GM10847 (cell line): ENCODE results near the gene COL5A1.

Experiments used
- POLR2A ChIP-seq: IDR thresholded peaks from 2 replicates; pipeline ENCODE4 v1.6.1; 2011; ENCODE audit not compliant: insufficient read length; ENCODE audit errors: extremely low read depth

COL5A1 gene

DNA sequence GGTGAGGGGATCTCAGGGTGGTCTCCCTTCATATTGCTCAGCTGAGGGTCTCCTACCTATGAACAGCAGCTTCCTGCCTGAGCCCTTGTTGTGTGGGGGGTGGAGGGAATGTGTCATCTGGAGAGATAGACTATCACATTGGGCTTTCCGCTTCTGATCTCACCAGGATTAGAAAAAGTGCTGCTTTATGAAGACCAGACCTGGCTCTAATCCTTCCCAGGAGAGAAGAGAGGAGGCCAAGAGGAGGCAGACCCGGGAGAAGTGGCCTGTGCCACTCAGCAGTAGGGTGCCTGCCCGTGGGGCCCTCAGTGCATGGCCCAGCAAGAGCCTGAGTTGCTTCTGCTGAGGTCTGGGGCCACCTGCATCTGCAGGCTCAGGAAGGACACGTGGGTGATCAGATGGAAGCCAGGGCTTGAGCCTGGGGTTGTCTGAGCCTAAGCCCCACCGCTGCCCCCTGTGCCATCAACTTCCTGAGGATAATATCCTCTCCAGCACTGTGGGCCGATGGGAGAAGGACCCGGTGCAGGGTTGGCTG, 22.1 kb upstream of the COL5A1 start:
- TF ChIP-seq POLR2A = no peak

DNA sequence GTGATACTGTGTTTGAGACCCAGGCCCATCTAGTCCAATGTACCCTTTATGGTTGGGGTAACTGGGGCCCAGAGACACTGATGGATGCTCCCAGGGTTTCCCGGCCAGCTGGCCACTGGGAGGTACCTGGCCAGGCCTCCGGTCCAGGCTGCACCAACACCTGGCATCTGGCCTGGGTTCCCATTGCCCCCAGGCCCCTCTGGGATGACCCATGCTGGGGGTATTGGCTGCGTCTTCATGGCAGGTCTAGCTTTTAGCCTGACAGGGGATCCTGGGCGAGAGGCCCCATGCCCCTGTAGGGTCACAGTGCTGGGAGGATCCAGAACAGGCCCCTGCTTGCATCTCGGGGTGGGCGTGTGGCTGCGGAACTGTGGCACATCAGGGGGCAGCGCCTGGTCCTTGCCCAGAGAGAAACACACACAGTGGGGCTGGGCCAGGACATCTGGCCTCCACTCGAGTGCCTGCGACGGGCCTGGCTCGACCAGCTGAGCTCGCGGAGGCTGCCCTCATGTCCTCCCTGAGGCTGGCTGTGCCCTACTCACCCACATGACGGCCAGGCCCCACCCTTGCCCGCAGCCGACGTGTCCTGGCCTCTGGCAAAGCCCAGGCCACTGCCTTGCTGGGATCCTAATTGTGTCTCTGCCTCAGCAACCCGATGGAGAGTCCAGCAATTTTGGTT, 21.5 kb upstream of the COL5A1 start:
- TF ChIP-seq POLR2A = no peak

- no peak for TF ChIP-seq POLR2A
Measured at GRCh38 chr9:134620751-134621557, 20.6 kb upstream of the COL5A1 start.

DNA sequence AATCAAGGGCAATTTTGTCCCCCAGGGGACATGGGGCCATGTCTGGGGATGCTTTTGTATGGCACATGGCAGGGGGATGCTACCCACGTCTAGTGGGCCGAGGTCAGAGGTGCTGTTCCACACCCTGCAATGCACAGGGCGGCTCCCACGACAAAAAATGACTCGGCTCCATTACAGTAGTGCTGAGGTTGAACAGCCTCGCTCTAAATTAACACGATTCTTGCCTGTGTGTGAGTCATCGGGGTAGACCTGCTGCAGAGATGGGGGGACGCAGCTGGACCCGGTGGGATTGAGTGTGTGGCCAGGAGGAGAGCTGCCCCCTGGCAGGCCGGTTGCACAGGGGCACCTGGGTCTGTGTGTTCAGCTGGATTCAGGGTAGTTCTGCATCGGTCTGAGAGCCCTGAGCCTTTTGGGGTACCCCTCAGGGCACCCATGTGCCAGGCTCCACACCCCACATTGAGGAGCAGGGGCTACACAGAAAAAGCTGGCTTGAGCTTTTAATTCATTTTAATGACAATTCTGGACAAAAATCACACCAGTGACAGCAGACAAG, 20.0 kb upstream of the COL5A1 start:
- no peak for TF ChIP-seq POLR2A

GRCh38 chr9:134622896-134623257, 18.7 kb upstream of the COL5A1 start:
- no peak for TF ChIP-seq POLR2A

GRCh38 chr9:134623258-134624066, 18.1 kb upstream of the COL5A1 start:
- TF ChIP-seq POLR2A = no peak

DNA sequence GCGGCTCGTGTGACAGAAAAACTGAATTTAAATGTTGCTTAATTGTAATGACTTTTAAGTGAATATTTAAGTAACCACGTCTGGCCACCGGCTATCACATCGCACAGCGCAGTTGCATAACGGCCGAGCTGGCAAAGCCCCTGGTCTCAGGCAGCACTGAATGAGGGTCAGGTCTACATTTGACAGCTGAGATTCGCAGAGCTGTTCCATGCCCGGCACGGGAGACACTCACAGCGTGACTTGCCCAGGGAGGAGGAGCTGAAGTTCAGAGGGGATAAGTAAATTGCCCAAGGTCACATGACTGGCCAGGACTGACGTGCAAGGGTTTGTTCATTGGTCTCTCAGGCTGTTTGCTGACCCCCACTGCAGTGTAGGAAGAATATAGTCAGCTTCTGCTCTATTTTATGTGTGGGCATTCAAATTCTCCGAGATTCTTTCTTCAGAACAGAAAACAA, 17.4 kb upstream of the COL5A1 start:
- no peak for TF ChIP-seq POLR2A

- no peak for TF ChIP-seq POLR2A
Measured at GRCh38 chr9:134624621-134625181, 16.9 kb upstream of the COL5A1 start.

DNA sequence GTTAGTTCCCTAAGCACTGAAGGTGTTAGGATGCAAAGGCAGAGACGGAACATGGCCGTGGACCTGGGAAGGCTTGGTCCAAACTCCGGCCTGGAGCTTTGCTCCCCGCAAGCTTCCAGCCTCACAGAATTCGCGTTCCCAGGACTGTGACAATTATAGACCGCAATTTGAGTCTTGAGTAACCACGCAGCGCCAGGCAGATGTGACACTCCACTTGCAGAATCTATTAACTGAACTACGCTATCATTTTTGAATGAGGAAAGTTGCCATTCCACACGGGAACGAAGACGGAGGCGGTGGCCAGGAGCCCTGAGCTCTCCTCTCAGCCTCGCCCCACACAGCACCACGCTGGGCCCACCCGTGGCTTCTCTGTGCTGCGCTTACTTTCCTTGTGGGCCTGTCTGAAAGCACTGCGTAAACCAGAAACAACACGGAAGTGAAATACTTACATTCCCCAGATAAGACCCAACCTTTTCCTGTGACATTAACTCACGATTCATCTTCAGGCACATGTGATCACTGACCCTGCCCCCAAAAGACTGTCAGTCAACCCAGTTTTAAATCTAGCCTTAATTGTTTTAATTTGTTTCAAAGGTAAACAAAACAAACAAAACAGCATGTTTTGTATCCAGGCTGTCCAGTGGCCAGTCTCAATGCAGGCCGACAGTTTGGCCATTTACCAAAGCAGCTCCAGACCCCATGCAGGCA, 16.1 kb upstream of the COL5A1 start:
- TF ChIP-seq POLR2A = no peak

- no peak for TF ChIP-seq POLR2A
Measured at GRCh38 chr9:134626069-134626423, 15.6 kb upstream of the COL5A1 start.

DNA sequence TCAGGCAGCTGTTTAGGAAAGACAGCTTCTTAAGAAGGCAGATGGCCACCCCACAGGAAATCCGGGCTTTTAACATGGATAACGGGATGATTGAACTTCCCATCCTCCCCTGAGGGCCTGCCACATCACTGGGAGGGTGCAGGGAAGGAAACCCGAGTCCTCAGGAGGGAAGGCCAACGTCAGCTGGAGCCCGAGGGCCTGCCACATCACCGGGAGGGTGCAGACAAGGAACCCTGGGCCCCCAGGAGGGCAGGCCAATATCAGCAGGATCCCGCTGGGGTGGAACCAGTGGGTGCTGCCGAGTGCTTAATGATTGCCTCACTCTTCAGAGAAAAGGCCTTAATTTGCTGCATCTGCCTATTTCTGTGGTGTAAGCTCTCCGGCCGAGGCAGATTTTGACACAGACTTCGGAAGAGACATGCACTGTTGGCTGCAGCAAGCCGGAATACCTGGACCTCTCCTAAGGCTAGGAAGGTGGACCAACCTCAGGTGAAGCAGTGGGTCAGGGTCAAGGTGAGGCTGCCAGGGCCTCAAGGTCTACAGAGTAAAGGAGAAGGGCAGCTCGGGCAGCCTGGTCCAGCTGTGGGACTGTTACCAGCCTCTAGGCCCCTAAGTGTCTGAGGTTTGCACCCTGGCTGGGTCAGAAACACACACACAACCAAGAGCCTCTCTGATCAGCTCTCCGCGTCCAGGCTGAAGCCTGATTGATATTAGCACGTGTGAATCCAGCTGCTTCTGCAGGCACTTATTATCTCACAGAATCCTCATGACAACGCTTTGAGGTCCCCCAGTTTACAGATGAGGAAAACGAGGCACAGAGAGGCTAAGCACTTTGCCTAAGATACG, 14.8 kb upstream of the COL5A1 start:
- TF ChIP-seq POLR2A = no peak

DNA sequence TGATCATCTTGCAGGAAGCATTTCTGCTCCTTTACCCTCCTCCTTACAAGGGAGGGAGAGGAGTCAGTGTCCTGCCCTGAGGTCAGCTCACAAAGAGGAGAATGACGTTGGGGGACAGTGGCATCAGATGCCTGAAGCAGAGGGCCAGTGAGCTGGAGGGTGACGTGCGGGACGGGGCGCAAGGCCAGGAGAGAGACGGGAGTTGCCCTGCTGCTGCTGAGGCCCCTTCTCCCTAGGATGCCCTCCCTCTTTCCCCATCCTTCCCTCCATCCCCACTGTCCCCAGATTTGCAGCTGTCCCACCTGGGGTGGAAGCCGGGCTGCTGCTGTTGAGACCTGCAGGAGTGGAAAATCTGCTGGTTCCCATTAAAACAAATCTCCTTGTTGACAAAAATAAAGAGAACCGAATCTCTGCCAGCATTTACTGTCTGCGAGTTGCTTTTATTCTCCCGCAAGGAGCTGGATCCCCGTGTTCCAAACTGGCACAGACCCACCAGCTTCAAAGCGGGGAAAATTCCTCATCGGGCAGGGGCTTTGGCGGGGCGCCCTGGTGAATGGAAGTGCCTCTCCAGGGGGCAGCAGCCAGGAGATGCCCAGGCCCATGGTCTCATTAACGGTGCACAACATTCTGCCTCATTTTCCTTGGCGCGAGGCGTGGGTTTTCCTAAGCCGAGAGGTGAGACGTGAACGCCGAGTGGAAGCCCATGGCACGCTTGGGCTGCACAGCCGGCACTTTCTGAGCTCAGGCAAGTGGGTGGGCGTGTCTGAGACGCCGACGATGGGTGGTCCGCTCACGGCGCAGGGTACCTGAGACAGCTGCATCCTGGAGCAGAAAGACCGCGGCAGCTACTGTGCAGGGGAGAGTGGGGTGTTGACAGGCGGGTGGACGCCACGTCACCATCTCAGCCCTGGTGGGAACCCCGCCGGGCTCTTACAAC, 13.9 kb upstream of the COL5A1 start:
- no peak for TF ChIP-seq POLR2A
